ENCODE results near the gene PTPRJ.
"Not testable (repeated sequence)": the region's sequence is repeated elsewhere in the genome, so short reads cannot be mapped to it uniquely, and the experiment has no call there.

PTPRJ gene

GRCh38 chr11:48019217-48019584 is 38.8 kb downstream of the PTPRJ start:
- peak; percentile 45 for DNase-seq

DNA sequence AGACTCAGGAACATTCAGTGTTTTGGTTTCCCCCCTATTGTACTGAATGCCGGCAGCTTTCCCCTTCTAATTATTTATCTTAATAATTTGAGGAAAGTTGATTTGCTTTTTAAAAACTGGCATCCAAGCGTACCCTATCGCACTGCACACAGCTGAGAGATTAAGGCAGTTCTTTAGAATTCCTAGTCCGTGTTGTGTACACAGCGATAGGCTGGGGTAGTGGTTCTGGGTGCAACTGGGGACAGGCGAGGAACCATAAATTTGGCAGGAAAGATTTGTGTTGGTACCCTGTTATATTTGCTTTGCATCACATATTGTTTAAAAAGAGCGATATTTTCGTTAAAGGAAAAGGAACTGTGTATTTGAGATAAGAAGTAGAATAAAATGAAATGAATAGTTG is 39.2 kb downstream of the PTPRJ start:
- DNase-seq, result no peak

- DNase-seq, result peak; percentile 76
These were observed 39.9 kb downstream of the PTPRJ start for GRCh38 chr11:48020092-48020755.

DNA sequence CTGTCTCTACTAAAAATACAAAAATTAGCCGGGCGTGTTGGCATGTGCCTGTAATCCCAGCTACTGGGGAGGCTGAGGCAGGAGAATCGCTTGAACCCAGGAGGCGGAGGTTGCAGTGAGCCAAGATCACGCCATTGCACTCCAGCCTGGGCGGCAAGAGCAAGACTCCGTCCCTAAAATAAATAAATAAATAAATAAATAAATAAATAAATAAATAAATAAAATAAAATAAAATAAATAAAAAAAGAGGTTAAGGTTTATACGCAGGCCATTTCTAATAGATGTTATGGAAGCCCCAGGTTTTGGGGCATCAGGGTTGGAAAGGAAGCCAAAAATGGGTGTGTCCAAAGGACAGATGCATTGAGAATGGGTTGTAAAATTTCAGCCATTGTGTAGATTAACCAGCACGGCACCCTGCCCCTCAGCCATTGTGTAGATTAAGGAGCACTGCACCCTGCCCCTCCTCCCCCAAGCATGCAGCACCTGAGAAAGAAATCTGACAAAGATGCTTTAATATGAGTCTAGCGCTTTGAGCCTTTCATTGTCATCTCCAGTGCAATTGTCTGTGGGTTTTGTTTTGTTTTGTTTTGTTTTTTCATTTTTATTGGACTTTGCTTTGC is 41.0 kb downstream of the PTPRJ start:
- DNase-seq, result not testable (repeated sequence)

- DNase-seq, result no peak
These were observed 42.1 kb downstream of the PTPRJ start for GRCh38 chr11:48022445-48022844.

DNA sequence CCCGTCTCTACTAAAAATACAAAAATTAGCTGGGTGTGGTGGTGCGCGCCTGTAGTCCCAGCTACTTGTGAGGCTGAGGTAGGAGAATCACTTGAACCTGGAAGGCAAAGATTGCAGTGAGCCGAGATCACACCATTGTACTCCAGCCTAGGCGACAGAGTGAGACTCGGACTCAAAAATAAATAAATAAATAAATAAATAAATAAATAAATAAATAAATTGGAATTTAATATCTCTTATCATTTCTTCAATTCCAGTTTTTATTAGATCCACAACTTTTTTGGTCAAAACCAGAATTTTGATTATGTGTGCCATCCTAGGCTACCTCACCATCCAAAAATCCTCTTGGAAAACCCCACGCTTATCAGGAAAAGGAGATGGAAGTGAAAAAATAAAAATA is 43.2 kb downstream of the PTPRJ start:
- not testable (repeated sequence) for DNase-seq

DNA sequence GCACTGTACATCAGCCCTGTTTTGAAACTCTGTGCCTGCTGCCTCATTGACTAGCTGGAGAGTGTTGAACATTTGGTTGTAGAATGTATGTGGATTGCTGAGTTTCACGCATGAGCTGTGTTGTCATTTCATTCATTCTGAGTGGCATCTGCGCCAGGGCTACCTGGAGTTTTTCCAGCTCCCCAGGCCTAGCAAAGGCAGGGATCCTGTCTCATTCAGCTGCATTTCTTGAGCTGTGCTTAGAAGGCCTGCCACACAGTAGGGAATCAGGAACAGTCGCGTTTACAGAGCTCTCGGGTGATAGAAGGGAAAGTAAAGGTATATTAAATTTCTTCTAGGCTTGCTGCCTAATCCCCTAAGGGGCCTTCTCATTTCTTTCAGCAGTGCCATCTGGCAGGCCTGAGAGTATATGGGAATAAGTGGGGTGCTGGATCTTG is 44.3 kb downstream of the PTPRJ start:
- DNase-seq, result no peak

DNA sequence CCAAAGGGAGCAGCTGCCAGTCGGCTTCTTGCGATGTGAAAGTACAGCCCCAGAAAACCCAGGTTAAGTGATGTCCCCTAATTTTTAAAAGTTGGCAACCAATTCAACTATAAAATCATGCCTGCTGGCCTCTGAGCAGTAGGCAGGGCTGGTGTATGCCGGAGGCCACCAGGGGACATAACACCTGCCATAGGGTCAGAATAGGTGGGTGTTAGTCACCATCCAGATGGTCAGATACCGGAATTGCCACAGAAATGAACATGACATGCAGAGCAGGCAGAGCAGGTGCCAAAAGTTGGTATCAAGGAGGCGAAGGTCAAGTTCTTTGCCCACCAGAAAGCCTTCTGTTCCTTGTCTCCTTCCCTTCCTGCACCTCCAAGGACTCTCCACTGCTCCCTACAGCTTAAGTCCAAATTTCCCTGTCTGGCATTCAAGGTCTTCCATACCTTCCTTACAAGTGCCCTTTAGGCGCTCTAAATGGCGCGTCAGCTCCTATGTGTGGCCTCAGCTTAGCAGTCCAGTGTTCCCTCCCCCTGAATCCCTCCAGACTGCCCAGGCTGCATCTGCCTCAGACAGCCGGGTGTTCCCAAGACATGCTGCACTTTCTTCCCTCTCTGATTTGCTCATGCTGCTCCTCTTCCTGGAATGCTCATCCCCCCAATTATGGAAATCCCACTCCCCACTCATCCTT is 45.1 kb downstream of the PTPRJ start:
- no peak for DNase-seq

- DNase-seq, result no peak
These were observed 45.6 kb downstream of the PTPRJ start for GRCh38 chr11:48025984-48026340.

- peak; percentile 46 for DNase-seq
These were observed 48.7 kb downstream of the PTPRJ start for GRCh38 chr11:48028914-48029680.

- DNase-seq, result no peak
These were observed 49.4 kb downstream of the PTPRJ start for GRCh38 chr11:48029681-48030290.

- no peak for DNase-seq
These were observed 51.2 kb downstream of the PTPRJ start for GRCh38 chr11:48031602-48032001.

DNA sequence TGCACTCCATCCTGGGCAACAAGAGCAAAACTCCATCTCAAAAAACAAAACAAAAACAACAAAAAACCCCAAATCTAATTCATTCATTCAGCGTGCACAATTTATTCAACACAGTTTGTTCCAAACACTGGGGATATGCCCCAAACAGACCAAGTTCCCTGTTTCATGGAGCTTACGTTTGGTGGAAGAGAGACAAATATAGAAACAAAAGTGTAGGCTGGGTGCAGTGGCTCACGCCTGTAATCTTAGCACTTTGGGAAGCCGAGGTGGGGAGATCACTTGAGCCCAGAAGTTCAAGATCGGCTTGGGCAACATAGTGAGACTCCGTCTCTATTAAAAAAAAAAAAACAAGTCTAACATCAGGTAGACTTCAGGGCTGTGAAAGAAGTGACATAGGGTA is 52.4 kb downstream of the PTPRJ start:
- DNase-seq, result no peak

GRCh38 chr11:48033918-48034341 is 53.6 kb downstream of the PTPRJ start:
- DNase-seq, result no peak

- DNase-seq, result no peak
These were observed 54.8 kb downstream of the PTPRJ start for GRCh38 chr11:48034926-48035871.

DNA sequence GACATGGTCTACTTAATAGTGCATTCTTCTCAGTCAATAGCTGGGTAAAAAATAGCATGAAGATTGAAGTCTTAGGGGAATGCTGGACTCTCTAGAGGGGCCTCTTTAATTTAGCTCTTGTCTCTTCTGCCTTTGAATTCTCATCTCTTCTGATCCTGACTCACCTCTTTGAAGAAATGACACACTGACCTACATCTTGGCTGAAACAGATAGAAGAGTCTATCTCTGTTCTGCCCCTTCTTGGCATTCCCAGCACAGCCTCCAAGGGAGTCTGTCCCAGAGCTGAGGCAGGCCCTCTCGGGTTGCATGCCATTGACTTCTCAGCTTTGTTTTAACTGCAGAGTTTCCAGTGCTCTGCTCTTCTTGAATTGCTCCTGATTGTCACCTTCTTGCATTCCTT is 55.7 kb downstream of the PTPRJ start:
- DNase-seq, result no peak

DNA sequence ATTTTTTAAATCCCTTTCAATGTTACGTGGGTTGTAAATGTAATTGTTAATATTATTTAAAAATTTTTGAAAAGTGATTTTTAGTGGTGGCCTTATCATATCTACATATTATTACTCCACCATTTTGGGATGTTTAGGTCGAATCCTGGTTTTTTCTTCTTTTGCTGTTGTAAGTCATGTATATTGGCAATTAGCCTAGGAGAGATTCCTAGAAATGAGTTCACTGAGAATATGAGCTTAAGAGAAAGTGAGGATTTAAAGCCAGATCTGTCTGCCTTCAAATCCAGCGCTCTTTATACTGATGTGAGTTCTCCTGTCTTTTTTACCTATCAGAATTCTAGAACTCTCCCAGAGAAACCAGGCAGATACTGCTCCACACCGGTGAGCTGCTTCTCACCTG is 56.1 kb downstream of the PTPRJ start:
- no peak for DNase-seq

DNA sequence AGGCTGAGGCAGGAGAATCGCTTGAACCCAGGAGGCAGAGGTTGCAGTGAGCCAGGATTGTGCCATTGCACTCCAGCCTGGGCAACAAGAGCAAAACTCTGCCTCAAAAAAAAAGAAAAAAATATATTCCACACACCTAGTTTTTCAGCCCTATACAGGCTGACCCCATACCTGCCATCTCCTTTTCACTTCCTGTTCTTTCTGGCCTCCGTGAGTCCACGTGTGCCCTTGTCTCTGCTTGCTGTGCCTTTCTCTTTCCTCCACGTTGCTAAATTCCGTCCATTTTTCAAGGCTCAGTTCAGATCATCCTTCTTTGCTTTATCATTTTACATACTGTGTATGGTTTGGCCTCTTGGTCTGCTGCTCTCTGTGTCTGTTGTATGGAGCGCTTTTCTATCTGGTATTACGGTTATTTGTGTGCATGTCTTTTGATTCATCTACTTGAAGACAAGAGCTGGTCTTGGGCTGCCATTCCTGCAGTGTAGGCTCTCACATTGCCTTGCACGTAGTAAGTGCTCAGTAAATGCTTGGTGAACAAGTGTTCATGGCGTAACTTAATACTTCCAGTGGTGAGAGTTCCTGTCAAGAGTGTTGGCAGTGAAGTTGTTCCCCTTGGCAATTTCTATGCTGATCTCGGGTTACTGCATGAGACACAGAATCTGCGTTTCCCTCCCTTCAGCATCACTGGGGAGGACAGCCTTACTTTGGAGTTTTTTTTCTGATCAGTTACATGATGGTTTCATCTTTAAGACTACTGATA is 57.5 kb downstream of the PTPRJ start:
- no peak for DNase-seq

DNA sequence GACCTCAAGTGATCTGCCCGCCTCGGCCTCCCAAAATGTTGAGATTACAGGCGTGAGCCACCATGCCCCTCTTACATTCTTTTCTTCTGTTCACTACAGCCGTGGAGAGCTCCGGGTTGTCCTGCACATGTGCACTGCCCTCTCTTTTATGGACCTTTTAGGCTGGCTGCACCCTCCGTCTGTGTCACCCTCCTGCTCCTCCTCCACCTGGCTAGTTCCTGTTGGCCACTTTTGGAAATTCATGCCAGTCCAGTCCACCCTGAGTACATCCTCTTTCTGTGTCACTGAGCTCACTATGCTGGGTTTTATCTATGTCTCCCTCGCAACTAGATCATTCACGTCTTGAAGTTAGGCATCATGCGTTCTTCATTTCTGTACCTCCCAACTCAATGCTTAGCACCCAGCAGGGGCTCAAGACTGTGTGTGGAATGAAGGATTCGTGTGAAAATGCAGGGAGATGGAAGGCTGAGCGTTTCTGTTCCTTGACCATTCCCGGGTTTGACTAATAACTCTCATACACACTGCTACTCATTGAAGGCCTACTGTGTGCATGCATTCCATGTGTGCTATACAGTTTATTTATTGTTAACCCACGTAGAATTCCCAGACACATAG is 60.6 kb downstream of the PTPRJ start:
- no peak for DNase-seq

- DNase-seq, result no peak
These were observed 61.7 kb downstream of the PTPRJ start for GRCh38 chr11:48041877-48042695.
